ENCODE data around the gene RGS7. TPM values are rescaled to one million over a fixed set of nuclear protein-coding genes. Genes with fewer than 3 reads are reported as not detected.

The RGS7 gene
- total and polyA plus RNA-seq, 10 of the 15 experiments (the other 5 are each of a cell fraction or from before 2014, with no cell fraction given): not detected

DNA sequence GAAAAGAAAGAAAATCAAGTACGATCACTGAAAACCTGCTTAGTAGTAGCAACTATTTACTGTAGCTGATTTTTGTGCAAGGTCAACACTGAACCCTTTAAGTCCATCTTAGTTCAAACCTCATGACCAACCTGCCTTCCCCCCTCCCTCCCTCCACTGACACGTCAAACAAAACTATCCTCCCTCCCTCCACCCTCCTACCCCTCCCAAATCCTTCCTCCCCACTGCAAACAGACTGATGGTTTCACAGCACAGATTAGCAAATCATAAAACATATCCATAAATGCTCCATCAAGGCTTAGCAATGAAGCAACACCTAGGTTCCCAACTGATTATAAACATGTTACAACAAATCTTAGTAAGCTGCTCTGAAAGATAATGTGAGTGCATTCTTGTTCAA lies 580.8 kb downstream of the RGS7 start (continued):
- TF ChIP-seq ZSCAN29 (IDR thresholded peaks at IDR 0.05) (no peak), BACH1 (IDR thresholded peaks at IDR 0.05; ENCODE audit: borderline replicate concordance) (no peak), ZNF207 (IDR thresholded peaks at IDR 0.05; ENCODE audit: borderline replicate concordance) (no peak), CHD1 (IDR thresholded peaks at IDR 0.05; ENCODE audit: low read depth, low read length) (no peak), ZNF384 (IDR thresholded peaks at IDR 0.05; ENCODE audit: borderline replicate concordance, low read depth, low read length) (no peak), CREM (IDR thresholded peaks at IDR 0.05; ENCODE audit: low read depth) (no peak), HDAC6 (IDR thresholded peaks at IDR 0.05; ENCODE audit: unreplicated experiment) (no peak)
- TF ChIP-seq, protein P1, sequence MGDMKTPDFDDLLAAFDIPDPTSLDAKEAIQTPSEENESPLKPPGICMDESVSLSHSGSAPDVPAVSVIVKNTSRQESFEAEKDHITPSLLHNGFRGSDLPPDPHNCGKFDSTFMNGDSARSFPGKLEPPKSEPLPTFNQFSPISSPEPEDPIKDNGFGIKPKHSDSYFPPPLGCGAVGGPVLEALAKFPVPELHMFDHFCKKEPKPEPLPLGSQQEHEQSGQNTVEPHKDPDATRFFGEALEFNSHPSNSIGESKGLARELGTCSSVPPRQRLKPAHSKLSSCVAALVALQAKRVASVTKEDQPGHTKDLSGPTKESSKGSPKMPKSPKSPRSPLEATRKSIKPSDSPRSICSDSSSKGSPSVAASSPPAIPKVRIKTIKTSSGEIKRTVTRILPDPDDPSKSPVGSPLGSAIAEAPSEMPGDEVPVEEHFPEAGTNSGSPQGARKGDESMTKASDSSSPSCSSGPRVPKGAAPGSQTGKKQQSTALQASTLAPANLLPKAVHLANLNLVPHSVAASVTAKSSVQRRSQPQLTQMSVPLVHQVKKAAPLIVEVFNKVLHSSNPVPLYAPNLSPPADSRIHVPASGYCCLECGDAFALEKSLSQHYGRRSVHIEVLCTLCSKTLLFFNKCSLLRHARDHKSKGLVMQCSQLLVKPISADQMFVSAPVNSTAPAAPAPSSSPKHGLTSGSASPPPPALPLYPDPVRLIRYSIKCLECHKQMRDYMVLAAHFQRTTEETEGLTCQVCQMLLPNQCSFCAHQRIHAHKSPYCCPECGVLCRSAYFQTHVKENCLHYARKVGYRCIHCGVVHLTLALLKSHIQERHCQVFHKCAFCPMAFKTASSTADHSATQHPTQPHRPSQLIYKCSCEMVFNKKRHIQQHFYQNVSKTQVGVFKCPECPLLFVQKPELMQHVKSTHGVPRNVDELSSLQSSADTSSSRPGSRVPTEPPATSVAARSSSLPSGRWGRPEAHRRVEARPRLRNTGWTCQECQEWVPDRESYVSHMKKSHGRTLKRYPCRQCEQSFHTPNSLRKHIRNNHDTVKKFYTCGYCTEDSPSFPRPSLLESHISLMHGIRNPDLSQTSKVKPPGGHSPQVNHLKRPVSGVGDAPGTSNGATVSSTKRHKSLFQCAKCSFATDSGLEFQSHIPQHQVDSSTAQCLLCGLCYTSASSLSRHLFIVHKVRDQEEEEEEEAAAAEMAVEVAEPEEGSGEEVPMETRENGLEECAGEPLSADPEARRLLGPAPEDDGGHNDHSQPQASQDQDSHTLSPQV (IDR thresholded peaks at IDR 0.05): no peak

DNA sequence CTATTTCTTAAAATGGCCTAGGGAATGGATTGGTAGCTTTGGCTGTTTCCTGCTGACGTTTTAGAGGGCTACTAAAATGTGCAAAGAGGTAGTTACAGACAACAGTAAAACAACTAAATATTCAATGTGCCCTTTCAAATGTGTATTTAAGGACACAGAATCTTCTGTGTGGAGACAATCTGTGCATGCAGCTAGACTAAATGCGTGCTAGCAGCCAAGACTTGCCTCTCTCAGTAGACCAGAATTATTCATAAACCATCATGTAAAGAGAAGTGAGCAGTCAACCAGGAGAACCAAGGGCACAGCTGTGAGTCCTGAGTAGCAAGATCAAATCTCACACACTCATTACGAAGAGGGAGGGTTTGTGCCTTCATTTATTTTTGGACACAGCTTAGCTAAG lies 584.9 kb downstream of the RGS7 start:
- no peaks in the 10 kb centered on the region for H3K9me3 ChIP-seq (replicated peaks; ENCODE audit: control insufficient read depth, insufficient read depth, low read length)
- no peak overlapping the region for H3K27ac ChIP-seq (ENCODE audit: control insufficient read depth, insufficient read depth)
- no peak overlapping the region for H3K9ac ChIP-seq (ENCODE audit: control insufficient read depth, insufficient read depth, low read length)
- no peak for ATAC-seq
- RAD21 ChIA-PET (ENCODE audit: unreplicated experiment): no interaction called here
- BruUV-seq (replicated peaks): no TSS peak
- H2AFZ ChIP-seq (ENCODE audit: control insufficient read depth, low read depth, low read length): no peak overlapping the region
- in situ Hi-C loops (cut with MboI): no loop called here
- no peaks in the 10 kb centered on the region for H3K36me3 ChIP-seq (ENCODE audit: control insufficient read depth in 2 of 2, insufficient read depth in 2 of 2, low read length in 1 of 2)
- 10% methylated on average over 3 of the region's 3 CpGs for WGBS (ENCODE audit: insufficient coverage, insufficient replicate concordance, low lambda C conversion rate, missing lambda C conversion rate)
- H3K79me2 ChIP-seq (ENCODE audit: control insufficient read depth, insufficient read depth, low read length): no peaks in the 10 kb centered on the region
- no peaks in the 10 kb centered on the region for H3K27me3 ChIP-seq (replicated peaks in 1 of 2; ENCODE audit: control insufficient read depth in 2 of 2, insufficient read depth in 2 of 2, low read length in 1 of 2)
- CTCF ChIA-PET: interaction anchor here (0.6 kb wide), 1 partner anchor 40 kb away, joined by 3 read pairs; no protein-coding TSS in a partner anchor
- H4K20me1 ChIP-seq (ENCODE audit: control insufficient read depth, insufficient read depth): no peaks in the 10 kb centered on the region
- intact Hi-C loops (cut with micrococcal nuclease; ENCODE audit: unreplicated experiment): no loop called here
- H3K4me2 ChIP-seq (ENCODE audit: control insufficient read depth, insufficient read depth): no peak overlapping the region
- no peak for DNase-seq (ENCODE audit: low read depth, low spot score)
- SMC1A ChIA-PET (ENCODE audit: uncharacterized antibody, unreplicated experiment): no interaction called here
- H3K4me1 ChIP-seq (ENCODE audit: control insufficient read depth, insufficient read depth, low read length): no peaks in the 10 kb centered on the region
- no peak overlapping the region for H3K4me3 ChIP-seq
- POLR2A ChIA-PET: no interaction called here
- no peak for FAIRE-seq
- no peak for TF ChIP-seq IRF5 (IDR thresholded peaks at IDR 0.05; ENCODE audit: borderline replicate concordance)
- no peak for TF ChIP-seq NFIC (IDR thresholded peaks at IDR 0.05; ENCODE audit: low read depth, low read length)
- TF ChIP-seq LARP7 (IDR thresholded peaks at IDR 0.05): no peak
- TF ChIP-seq KLF5 (IDR thresholded peaks at IDR 0.05; ENCODE audit: partially characterized antibody): no peak
- TF ChIP-seq MXI1 (IDR thresholded peaks at IDR 0.05; ENCODE audit: low read depth, low read length): no peak
- TF ChIP-seq CHD1 (IDR thresholded peaks at IDR 0.05; ENCODE audit: low read depth, low read length): no peak
- TF ChIP-seq TBL1XR1 (IDR thresholded peaks at IDR 0.05; ENCODE audit: low read depth, low read length): no peak
- TF ChIP-seq HDAC2 (IDR thresholded peaks at IDR 0.05): no peak
- TF ChIP-seq IKZF1 (conservative IDR thresholded peaks at IDR 0.05): no peak
- no peak for TF ChIP-seq ETV6 (conservative IDR thresholded peaks at IDR 0.05 in 1 of 2, IDR thresholded peaks at IDR 0.05 in 1 of 2; ENCODE audit: borderline replicate concordance in 1 of 2, low read depth in 1 of 2)
- TF ChIP-seq ZBED1 (IDR thresholded peaks at IDR 0.05; ENCODE audit: borderline replicate concordance): no peak
- TF ChIP-seq, protein P2, sequence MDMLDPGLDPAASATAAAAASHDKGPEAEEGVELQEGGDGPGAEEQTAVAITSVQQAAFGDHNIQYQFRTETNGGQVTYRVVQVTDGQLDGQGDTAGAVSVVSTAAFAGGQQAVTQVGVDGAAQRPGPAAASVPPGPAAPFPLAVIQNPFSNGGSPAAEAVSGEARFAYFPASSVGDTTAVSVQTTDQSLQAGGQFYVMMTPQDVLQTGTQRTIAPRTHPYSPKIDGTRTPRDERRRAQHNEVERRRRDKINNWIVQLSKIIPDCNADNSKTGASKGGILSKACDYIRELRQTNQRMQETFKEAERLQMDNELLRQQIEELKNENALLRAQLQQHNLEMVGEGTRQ (IDR thresholded peaks at IDR 0.05; ENCODE audit: borderline replicate concordance, low read depth, low read length): no peak
- TF ChIP-seq JUND (IDR thresholded peaks at IDR 0.05; ENCODE audit: low read depth, low read length): no peak

Measured in GM12878 (cell line).